CD1c-positive myeloid dendritic cell (primary cell): ENCODE measurements around the gene RYR1.
"Not testable (repeated sequence)": the region's sequence is repeated elsewhere in the genome, so short reads cannot be mapped to it uniquely, and the experiment has no call there.

Experiments
- DNase-seq: peaks from one replicate; pipeline ENCODE4 v3.0.0-alpha.2; 2016; ENCODE audit errors: extremely low spot score

Gene RYR1

DNA sequence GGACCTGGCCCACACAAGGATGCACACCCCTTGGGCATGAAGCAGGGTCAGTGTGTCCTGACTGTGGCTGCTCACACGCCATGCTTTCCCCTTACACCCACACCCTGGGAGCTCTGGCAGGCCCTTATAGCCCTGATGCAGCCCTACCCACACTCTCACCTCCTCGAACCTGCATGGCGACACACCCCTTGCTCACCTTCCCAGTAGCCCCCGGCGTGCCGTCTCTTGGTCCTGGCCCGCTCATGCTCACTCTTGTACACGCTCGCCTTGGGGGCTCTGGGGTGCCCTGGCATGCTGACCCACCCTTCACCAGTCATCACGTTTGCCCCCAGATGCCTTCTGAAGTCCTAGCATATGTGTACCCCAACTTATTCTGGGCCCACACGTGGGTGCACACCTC is 128.2 kb downstream of the RYR1 start:
- no peak for DNase-seq

DNA sequence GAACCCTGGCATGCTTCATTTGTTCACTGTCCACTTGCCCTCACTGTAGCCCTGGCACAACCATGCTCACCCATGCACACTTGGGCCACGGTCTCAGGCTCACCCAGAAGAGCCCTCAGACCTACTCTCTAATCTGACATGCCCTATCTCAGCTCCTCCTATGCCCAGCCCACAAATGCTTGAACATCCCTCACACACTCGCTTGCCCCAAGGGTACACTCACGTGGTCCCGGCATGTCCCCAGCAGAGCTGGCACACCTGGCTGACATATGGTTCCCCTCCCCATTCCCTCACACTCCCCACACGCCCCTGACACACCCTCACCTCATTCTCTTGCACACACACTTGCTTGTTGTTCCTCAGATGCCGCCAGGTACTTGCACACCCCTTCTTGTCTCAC is 128.6 kb downstream of the RYR1 start:
- no peak for DNase-seq

GRCh38 chr19:38563475-38563874 is 130.0 kb downstream of the RYR1 start:
- no peak for DNase-seq

GRCh38 chr19:38564981-38565690 is 131.6 kb downstream of the RYR1 start:
- peak; percentile 45 for DNase-seq

DNA sequence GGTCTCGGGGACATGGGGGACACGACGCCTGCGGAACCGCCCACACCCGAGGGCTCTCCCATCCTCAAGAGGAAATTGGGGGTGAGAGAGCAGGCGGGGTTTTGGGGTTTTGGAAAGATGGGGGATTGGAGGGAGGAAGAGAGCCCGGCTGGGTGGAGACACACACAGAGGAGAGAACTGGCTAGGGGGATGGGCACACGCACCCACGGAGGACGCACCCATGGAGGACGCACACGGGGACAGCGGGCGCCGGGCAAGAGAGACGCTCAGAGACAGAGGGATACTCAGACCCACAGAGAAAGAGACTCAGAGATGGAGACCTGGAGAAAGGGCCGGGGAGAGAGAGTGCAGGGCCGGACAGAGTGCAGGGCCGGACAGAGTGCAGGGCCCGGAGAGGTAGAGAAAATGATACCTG is 132.2 kb downstream of the RYR1 start:
- no peak for DNase-seq

DNA sequence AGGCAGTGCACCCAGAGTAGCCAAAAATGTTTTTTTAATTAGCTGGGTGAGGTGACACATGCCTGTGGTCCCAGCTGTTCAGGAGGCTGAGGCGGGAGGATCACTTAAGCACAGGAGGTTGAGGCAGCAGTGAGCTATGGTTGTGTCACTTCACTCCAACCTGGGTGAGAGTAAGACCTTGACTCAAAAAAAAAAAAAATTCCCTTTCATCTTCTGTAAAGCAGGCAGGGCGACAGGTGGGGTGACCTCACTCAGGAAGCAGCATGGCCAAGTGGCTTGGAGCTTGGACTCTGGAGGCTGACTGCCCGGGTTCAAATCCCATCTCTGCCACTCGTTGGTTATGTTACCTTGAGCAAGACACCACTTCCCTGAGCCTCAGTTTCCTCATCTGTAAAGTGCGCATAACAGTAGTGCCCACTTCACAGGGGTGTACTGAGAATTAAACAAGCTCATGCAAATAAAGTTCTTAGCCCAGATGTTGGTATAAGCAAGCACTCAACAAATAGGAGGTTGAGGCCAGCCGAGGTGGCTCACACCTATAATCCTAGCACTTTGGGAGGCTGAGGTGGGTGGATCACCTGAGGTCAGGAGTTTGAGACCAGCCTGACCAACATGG is 136.0 kb downstream of the RYR1 start:
- no peak for DNase-seq

DNA sequence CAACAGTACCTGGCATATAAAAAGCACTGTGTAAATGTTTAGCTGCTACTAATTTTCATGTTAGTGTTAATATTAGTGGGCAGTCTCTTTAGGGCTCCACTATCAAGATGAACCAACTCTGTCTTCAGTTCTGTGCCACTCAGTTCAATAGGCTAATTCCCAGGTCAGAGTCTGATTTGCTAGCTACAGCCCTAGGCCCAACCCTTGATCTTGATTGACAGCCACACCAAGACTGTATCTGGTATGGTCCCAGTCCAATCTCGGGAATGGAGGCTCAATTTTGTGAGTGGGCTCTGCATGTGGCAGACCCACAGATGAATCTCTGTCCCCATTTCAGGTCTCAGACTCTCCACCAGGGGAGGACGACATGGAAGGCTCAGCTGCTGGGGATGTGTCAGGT is 138.2 kb downstream of the RYR1 start:
- DNase-seq: no peak

GRCh38 chr19:38577826-38578225 is 144.3 kb downstream of the RYR1 start:
- no peak for DNase-seq

DNA sequence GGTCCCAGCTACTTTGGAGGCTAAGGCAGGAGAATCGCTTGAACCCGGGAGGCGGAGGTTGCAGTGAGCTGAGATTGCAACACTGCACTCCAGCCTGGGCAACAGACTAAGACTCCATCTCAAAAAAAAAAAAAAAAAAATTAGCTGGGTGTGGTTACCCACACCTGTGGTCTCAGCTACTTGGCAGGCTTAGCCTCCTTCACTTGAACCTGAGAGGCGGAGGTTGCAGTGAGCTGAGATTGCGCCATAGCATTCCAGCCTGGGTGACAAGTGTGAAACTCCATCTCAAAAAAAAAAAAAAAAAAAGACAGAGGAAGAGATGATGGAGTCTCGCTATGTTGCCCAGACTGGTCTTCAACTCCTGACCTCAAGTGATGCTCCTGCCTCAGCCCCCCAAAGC is 145.8 kb downstream of the RYR1 start:
- DNase-seq: not testable (repeated sequence)

DNA sequence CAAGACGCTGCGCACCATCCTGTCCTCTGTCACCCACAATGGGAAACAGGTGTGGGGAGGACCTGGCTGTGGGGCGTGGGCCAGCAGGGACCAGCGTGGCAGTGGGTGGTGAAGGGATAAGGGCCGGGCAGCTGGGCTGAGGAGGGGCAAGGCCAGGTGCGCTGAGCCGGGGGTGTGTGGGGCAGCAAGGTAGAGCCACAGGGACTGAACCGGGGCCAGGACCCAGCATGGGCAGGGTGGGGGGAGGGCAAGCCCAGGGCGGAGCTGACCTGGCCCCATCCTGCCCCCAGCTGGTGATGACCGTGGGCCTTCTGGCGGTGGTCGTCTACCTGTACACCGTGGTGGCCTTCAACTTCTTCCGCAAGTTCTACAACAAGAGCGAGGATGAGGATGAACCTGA is 146.6 kb downstream of the RYR1 start:
- DNase-seq: no peak

DNA sequence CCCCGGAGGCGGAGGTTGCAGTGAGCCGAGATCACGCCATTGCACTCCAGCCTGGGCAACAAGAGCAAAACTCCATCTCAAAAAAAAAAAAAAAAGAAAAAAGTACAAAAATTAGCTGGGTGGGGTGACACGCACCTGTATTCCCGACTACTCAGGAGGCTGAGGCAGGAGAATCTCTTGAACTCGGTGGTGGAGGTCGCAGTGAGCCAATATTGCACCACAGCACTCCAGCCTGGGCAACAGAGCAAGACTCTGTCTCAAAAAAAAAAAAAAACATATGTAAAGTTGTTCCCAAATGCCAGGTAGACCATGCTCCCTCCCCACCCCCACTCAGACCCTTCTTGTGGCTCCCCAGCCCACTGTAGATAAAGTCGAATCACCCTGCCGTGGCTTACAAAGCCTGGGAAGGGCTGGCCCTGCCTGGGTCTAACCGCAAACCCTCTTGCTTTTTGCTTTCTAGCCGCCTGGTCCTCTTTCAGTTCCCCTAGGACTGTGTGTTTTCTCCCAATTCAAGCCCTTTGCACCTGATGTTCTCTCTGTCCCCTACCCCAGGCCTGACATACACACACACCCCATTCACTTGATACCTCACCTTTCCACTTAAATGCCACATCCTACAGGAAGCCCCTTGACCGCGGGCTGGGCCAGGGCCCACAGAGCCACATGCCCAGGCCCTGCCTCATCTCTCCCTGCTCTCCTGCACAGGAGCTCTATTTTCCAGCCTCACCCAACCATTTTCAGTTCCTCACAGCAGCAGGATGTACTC is 149.9 kb downstream of the RYR1 start:
- DNase-seq: peak; percentile 54

DNA sequence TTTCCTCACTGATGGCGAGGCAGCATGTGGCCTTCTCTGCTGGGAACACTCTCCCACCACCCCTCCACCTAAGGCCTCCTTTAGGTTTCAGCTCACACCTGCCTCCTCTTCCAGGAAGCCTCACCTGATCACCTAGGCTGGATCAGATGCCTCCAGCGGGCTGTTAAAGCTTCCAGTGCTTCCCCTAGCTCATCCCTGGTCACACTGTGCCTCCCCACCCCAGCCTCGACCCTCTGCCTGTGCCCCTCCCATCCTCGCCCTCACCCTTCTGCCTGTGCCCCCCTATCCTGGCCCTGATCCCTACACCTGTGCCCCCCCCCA is 150.5 kb downstream of the RYR1 start:
- no peak for DNase-seq

DNA sequence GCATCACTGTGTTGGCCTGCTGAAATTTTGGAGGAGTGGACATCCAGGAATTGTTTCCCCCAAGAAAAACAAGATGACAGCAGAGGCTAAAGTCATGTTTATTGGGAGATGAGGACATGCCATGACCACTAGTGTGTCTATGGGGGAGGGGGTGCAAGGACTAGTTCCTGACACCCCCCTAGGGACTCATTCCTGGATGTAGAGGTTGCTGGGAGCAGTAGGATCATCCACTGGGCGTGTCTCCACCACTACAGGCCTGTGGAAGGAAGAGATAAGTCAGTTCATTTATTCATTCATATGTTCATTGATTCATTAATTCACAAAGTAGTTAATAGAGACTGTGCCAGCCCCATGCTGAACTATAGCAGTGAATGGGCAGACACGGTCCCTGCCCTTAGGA is 154.1 kb downstream of the RYR1 start:
- no peak for DNase-seq

- DNase-seq: no peak
Measured at GRCh38 chr19:38588041-38588440, 154.6 kb downstream of the RYR1 start.

DNA sequence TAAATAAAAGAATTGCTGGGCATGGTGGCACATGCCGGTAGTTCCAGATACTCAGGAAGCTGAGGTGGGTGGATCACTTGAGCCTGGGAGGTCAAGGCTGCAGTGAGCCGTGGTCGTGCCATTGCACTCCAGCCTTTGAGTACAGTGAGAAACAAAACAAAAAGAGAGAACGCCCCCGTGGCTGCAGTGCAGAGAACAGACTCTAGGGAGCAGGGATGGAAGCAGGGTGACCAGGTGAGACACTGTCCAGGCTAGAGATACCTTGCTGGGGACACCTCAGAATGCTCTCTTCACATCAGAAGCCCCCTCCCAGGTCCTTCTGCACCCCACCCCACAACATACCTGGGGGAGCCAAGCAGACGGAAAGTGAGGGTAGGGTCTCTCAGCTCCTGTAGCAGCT is 159.4 kb downstream of the RYR1 start:
- DNase-seq: no peak

DNA sequence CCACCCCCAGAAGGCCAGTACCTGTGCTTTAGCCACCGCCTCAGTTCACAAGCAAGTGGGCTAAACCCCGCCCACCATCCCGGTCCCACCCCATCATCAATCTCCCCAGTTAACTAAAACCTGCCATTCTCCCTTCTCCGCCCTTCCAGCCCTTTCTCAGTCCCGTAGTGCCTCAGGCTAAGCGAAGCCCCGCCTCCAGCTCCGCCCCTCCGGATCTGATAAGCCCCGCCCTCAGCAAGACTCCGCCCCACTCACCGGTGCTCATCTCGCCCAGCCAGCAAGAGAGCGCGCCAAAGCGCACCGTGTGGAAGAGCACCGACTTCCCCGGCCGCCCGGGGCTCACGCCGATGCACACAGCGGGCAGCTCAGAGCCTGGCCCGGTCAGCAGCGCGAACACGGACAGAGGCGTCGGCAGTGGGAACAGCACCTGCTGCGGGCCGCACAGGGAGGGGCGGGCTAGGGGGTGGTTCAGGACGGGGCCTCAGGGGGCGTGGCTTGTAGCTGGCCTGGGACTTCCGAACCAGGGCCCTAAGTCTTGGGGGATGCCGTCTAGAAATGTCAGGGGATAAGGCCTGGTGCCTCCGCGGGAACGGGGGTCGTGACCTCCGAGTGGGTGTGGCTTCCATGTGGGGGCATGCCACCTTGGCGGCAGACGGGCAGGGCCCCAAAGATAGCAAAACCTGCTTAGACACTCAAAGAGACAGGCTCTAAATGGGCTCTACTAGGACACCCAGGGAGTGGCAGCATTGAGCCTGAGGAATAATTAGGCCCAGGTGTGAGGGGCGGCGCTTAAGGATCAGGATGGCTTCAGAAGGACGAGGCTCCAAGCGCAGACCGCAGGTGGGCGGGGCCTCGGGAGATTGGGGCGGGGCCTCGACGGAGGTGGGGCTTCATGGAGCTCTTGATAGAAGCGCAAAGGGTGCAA is 162.8 kb downstream of the RYR1 start:
- DNase-seq: no peak

DNA sequence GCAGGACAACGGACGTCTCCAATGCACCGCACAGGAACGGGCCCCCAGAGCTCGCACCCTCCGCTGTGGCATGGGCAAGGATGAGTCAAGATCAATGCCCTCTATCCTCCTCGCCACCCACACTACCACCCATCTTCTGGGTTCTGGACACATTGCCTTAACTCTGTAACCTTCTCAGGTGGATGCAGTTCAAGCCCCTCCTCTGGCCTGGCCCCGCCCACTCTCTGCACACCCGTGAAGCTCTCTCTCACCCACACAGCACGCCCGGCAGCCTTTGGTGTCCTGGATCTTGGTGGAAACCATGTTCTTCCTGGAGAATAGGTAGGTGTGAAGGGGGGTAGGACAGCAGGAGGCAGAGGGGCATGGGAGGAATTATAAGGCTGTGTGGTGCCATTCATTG is 163.6 kb downstream of the RYR1 start:
- DNase-seq: no peak

GRCh38 chr19:38599722-38600121 is 166.2 kb downstream of the RYR1 start:
- DNase-seq: no peak

- DNase-seq: not testable (repeated sequence)
Measured at GRCh38 chr19:38602856-38603255, 169.4 kb downstream of the RYR1 start.

GRCh38 chr19:38606131-38606530 is 172.6 kb downstream of the RYR1 start:
- no peak for DNase-seq

DNA sequence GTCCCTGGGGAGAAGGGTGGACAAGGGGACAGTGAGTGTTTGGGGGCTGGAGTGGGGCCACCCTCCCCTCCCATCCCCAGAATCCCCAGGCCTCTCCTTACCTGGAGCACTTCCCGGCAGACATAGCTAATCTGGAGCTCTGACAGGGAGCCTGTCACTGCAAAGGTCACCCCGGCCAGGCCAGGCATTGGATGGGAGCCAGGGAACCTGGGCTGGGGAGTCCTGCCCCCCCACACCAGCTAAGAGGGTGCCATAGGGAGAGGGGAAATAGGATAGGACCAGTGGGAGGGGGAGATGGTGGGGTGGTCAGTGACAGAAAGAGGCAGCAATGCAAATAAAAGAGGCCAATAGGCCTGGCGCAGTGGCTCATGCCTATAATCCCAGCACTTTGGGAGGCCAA is 180.8 kb downstream of the RYR1 start:
- no peak for DNase-seq

- no peak for DNase-seq
Measured at GRCh38 chr19:38615007-38615581, 181.6 kb downstream of the RYR1 start.
